Left lobe of liver (tissue), 2 donors: ENCODE data around the gene ICAM2. TPM values are rescaled to one million over a fixed set of nuclear protein-coding genes. Genes with fewer than 3 reads are reported as not detected.
A peak's percentile ranks its signal among the peaks of the same experiment; 100 is the strongest.
"Not testable (repeated sequence)": the region's sequence is repeated elsewhere in the genome, so short reads cannot be mapped to it uniquely, and the experiment has no call there.

Experiments
- ATAC-seq: fragments of 200-7000 bp; cut with Tn5 transposase; one replicate; pipeline ENCODE4 v1.9.1; 2020; ENCODE audit warnings: mild to moderate bottlenecking, moderate library complexity
- DNase-seq: peaks from one replicate; pipeline ENCODE4 v3.0.0-alpha.2; 2020; ENCODE audit warnings: low spot score
- total RNA-seq: library from RNA; stranded (reverse); gene quantifications from one replicate; pipeline ENCODE4 v1.2.1, GENCODE V29; 2021
- donor health status: DM: no; HTN: no; CAD: no; lungs with moderate emphysema.
- donor health status: DM: no; HTN: yes; CAD: no.

Gene ICAM2
- total RNA-seq, 1 donor from 2014 or later = 5.3 TPM

- ATAC-seq = no peak
- DNase-seq = peak; percentile 11
These were observed 5.0 kb downstream of the ICAM2 start for GRCh38 chr17:64015447-64015846.

GRCh38 chr17:64009571-64010402 lies 10.6 kb downstream of the ICAM2 start:
- no peak for ATAC-seq
- peak; percentile 19 for DNase-seq

GRCh38 chr17:64008830-64009229 lies 11.6 kb downstream of the ICAM2 start:
- ATAC-seq (no peak), DNase-seq (peak; percentile 38)

- ATAC-seq = no peak
- peak; percentile 27 for DNase-seq
These were observed 12.1 kb downstream of the ICAM2 start for GRCh38 chr17:64008346-64008745.

GRCh38 chr17:64007838-64008282 lies 12.6 kb downstream of the ICAM2 start:
- DNase-seq (peak; percentile 44), ATAC-seq (peak; percentile 22)

- DNase-seq = peak; percentile 18
- ATAC-seq = not testable (repeated sequence)
These were observed 13.2 kb downstream of the ICAM2 start for GRCh38 chr17:64007089-64007837.

- ATAC-seq = peak; percentile 48
- peak; percentile 49 for DNase-seq
These were observed 13.9 kb downstream of the ICAM2 start for GRCh38 chr17:64006361-64007088.

- DNase-seq (peak; percentile 58), ATAC-seq (peak; percentile 76)
These were observed 14.7 kb downstream of the ICAM2 start for GRCh38 chr17:64005734-64006167.

- no peak for ATAC-seq
- peak; percentile 40 for DNase-seq
These were observed 15.3 kb downstream of the ICAM2 start for GRCh38 chr17:64004903-64005733.

GRCh38 chr17:64004218-64004770 lies 16.1 kb downstream of the ICAM2 start:
- DNase-seq (no peak), ATAC-seq (no peak)

- ATAC-seq (no peak), DNase-seq (no peak)
These were observed 16.8 kb downstream of the ICAM2 start for GRCh38 chr17:64003526-64004121.

GRCh38 chr17:64002658-64003525 lies 17.5 kb downstream of the ICAM2 start:
- no peak for ATAC-seq

GRCh38 chr17:64001763-64002529 lies 18.5 kb downstream of the ICAM2 start:
- ATAC-seq = peak; percentile 6

More at GRCh38 chr17:64002658-64003525, 17.5 kb downstream of the ICAM2 start:
- no peak for DNase-seq

GRCh38 chr17:64001091-64001579 lies 19.3 kb downstream of the ICAM2 start:
- DNase-seq (no peak), ATAC-seq (no peak)

More at GRCh38 chr17:64001763-64002529, 18.5 kb downstream of the ICAM2 start:
- DNase-seq = no peak

- no peak for DNase-seq
These were observed 20.5 kb downstream of the ICAM2 start for GRCh38 chr17:63999680-64000531.

More at GRCh38 chr17:63999680-64000531, 20.5 kb downstream of the ICAM2 start:
- ATAC-seq = no peak
